ENCODE data around the gene SOX6.

DNA sequence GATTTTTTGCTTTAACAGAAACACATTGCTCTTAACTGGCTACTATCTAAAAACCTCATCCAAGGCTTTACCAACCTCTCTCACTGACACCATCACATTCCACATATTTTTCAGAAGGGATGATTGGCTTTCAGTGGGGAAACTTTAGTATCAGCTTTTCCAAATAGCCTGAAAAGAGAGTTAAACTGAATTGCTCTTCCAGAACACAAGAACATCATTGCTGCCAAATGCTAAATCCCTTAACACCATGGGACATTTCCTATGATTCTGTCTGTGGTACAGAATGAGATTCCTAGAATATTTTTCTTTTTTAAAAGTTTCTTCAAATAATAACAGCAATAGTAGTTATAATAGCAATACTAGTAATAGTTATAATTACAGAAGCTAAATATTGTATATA lies 45.4 kb downstream of the SOX6 start:
- no peak for TF ChIP-seq CTCF (IDR thresholded peaks at IDR 0.05)
- TF ChIP-seq POLR2A (IDR thresholded peaks at IDR 0.05) = no peak

Measured in right lobe of liver (tissue), 4 donors.